ENCODE measurements around the gene VWF. TPM values are rescaled to one million over a fixed set of nuclear protein-coding genes. Genes with fewer than 3 reads are reported as not detected.

Gene VWF
- total and polyA plus RNA-seq, 2 experiments from 2014 or later = 0.42 to 0.56 TPM

GRCh38 chr12:5944688-5945070 lies 179.8 kb downstream of the VWF start (continued):
- TF ChIP-seq ZNF331 (CRISPR knock-in tag; IDR thresholded peaks at IDR 0.05; ENCODE audit: low read depth) (no peak), NANOG (IDR thresholded peaks at IDR 0.05; ENCODE audit: borderline replicate concordance) (no peak), CTCF (conservative IDR thresholded peaks at IDR 0.05; ENCODE audit: low read depth in 2 of 2) (no peak), STAT1 (IDR thresholded peaks at IDR 0.05; ENCODE audit: unreplicated experiment) (no peak), ZNF114 (CRISPR knock-in tag; IDR thresholded peaks at IDR 0.05) (no peak), POLR2AphosphoS5 (IDR thresholded peaks at IDR 0.05; ENCODE audit: low read depth) (no peak), EZH2 (IDR thresholded peaks at IDR 0.05; ENCODE audit: low read depth, unreplicated experiment) (no peak), CREB1 (CRISPR knock-in tag; IDR thresholded peaks at IDR 0.05; ENCODE audit: low read depth) (no peak)

DNA sequence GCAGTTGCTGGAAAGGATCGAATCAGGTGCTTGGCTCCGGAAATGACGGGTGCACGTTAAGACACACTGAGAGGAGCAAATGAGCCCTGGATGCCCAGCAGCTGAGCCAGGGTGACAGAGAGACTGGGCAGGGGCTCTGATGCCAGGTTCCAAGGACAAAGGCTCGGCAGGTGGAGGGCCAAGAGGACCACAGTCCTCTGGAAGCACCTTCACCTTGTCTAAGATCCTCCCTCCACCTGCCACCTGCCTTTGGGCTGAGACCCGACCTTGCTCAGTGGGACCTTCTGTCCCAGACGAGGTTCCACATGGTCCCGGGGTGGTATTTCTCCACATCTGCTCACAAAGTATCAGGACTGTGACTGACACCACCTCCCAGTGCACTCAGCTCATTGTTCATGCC lies 180.4 kb downstream of the VWF start:
- DNase-seq (ENCODE audit: low spot score) = no peak
- Histone ChIP-seq H3K4me1 (ENCODE audit: insufficient read depth) (peaks cover 7% of the 10 kb centered on the region), H3K36me3 (ENCODE audit: insufficient read depth) (no peaks in the 10 kb centered on the region), H3K27me3 (ENCODE audit: insufficient read depth) (peaks cover 21% of the 10 kb centered on the region), H3F3A (replicated peaks; ENCODE audit: low read depth) (no peaks in the 10 kb centered on the region), H3K79me2 (replicated peaks; ENCODE audit: insufficient read depth) (no peaks in the 10 kb centered on the region), H3K27ac (ENCODE audit: low read depth) (no peak overlapping the region), H2AFZ (peak overlapping the region; percentile 100), H3K4me3 (peak overlapping the region; percentile 96), H3K4me2 (peak overlapping the region; percentile 99), H3K9me2 (ENCODE audit: insufficient read depth) (no peaks in the 10 kb centered on the region), H4K20me1 (replicated peaks; ENCODE audit: insufficient read depth) (no peaks in the 10 kb centered on the region)
- TF ChIP-seq, protein P1, sequence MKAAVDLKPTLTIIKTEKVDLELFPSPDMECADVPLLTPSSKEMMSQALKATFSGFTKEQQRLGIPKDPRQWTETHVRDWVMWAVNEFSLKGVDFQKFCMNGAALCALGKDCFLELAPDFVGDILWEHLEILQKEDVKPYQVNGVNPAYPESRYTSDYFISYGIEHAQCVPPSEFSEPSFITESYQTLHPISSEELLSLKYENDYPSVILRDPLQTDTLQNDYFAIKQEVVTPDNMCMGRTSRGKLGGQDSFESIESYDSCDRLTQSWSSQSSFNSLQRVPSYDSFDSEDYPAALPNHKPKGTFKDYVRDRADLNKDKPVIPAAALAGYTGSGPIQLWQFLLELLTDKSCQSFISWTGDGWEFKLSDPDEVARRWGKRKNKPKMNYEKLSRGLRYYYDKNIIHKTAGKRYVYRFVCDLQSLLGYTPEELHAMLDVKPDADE (IDR thresholded peaks at IDR 0.05) = no peak
- no peak for TF ChIP-seq EZH2phosphoT487 (IDR thresholded peaks at IDR 0.05; ENCODE audit: unreplicated experiment)
- TF ChIP-seq JUNB (IDR thresholded peaks at IDR 0.05; ENCODE audit: unreplicated experiment) = no peak
- TF ChIP-seq CREB1 (CRISPR knock-in tag; IDR thresholded peaks at IDR 0.05; ENCODE audit: low read depth) = no peak
- TF ChIP-seq EZH2 (IDR thresholded peaks at IDR 0.05; ENCODE audit: low read depth, unreplicated experiment) = no peak
- TF ChIP-seq, protein P2, sequence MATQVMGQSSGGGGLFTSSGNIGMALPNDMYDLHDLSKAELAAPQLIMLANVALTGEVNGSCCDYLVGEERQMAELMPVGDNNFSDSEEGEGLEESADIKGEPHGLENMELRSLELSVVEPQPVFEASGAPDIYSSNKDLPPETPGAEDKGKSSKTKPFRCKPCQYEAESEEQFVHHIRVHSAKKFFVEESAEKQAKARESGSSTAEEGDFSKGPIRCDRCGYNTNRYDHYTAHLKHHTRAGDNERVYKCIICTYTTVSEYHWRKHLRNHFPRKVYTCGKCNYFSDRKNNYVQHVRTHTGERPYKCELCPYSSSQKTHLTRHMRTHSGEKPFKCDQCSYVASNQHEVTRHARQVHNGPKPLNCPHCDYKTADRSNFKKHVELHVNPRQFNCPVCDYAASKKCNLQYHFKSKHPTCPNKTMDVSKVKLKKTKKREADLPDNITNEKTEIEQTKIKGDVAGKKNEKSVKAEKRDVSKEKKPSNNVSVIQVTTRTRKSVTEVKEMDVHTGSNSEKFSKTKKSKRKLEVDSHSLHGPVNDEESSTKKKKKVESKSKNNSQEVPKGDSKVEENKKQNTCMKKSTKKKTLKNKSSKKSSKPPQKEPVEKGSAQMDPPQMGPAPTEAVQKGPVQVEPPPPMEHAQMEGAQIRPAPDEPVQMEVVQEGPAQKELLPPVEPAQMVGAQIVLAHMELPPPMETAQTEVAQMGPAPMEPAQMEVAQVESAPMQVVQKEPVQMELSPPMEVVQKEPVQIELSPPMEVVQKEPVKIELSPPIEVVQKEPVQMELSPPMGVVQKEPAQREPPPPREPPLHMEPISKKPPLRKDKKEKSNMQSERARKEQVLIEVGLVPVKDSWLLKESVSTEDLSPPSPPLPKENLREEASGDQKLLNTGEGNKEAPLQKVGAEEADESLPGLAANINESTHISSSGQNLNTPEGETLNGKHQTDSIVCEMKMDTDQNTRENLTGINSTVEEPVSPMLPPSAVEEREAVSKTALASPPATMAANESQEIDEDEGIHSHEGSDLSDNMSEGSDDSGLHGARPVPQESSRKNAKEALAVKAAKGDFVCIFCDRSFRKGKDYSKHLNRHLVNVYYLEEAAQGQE (IDR thresholded peaks at IDR 0.05; ENCODE audit: unreplicated experiment) = no peak
- no peak for TF ChIP-seq NANOG (IDR thresholded peaks at IDR 0.05; ENCODE audit: borderline replicate concordance)
- no peak for TF ChIP-seq ZNF331 (CRISPR knock-in tag; IDR thresholded peaks at IDR 0.05; ENCODE audit: low read depth)
- no peak for ATAC-seq
- H3K36me3 Mint-ChIP-seq (ENCODE audit: low read depth) = no peaks in the 10 kb centered on the region; the same call in 2 of the 3 replicates
- H3K9me3 Mint-ChIP-seq = no peaks in the 10 kb centered on the region
- H3K27me3 Mint-ChIP-seq (ENCODE audit: insufficient read depth, low read depth, poor library complexity) = peaks cover 25% of the 10 kb centered on the region
- no peak overlapping the region for H3K27ac Mint-ChIP-seq
- H3K4me3 Mint-ChIP-seq = peak overlapping the region; percentile 86
- H3K4me1 Mint-ChIP-seq = peaks cover 23% of the 10 kb centered on the region
